GM12878 (cell line): ENCODE measurements around the gene PAXX. TPM values are rescaled to one million over a fixed set of nuclear protein-coding genes. Genes with fewer than 3 reads are reported as not detected.

ENCODE experiments used
- ATAC-seq: fragments of 200-7000 bp; cut with Tn5 transposase; 3 replicates; pipeline ENCODE4 v1.9.1; 2020; ENCODE audit warnings: mild to moderate bottlenecking, moderate library complexity
- BruUV-seq: library from RNA; stranded (reverse); fragments of 400-500 nt; replicated peaks from 2 replicates; lab custom pipeline; 2021; lab: Mats Ljungman, UMichigan
- CTCF ChIA-PET: fragments of 300-600 bp; sonication (Branson Sonifier 250); formaldehyde crosslinking; extraction: SDS; loops from one replicate; lab custom pipeline; 2021; ENCODE audit warnings: inconsistent platforms; lab: Yijun Ruan, JAX
- POLR2A ChIA-PET: fragments of 350-600 bp; formaldehyde crosslinking; extraction: SDS; loops from one replicate; lab custom pipeline; 2021; ENCODE audit warnings: inconsistent platforms; lab: Charles Lee
- RAD21 ChIA-PET: fragments of 300-600 bp; sonication (Branson Sonifier 250); formaldehyde crosslinking; loops from one replicate; lab custom pipeline; 2023; ENCODE audit warnings: antibody characterized with exemption; ENCODE audit not compliant: unreplicated experiment; lab: Charles Lee
- SMC1A ChIA-PET: fragments of 300-600 bp; sonication (Branson Sonifier 250); formaldehyde crosslinking; loops from one replicate; lab custom pipeline; 2023; ENCODE audit not compliant: unreplicated experiment, uncharacterized antibody; lab: Charles Lee
- DNase-seq: peaks from one replicate; pipeline ENCODE4 v3.0.0-alpha.2; 2011; ENCODE audit warnings: low read depth, low spot score
- FAIRE-seq: peaks from 3 replicates; lab custom pipeline; 2011; peaks lifted over from hg19 to GRCh38; lab: Jason Lieb, UNC
- H2AFZ ChIP-seq: 2 replicates; pipeline ENCODE4 v1.6.0; 2011; ENCODE audit warnings: low read depth, low read length, control low read depth; ENCODE audit not compliant: control insufficient read depth
- H3K27ac ChIP-seq: 2 replicates; pipeline ENCODE4 v1.5.1; 2011; ENCODE audit warnings: control low read depth; ENCODE audit not compliant: control insufficient read depth, insufficient read depth
- H3K27me3 ChIP-seq, 2 experiments: replicated peaks in 1 of 2; 2 replicates each; pipeline versions ENCODE4 v1.6.0 to v1.6.1; 2011; ENCODE audit warnings: low read length in 1 of 2; ENCODE audit not compliant: control insufficient read depth in 2 of 2, insufficient read depth in 2 of 2
- H3K36me3 ChIP-seq, 2 experiments: 2 replicates each; pipeline ENCODE4 v1.5.1; 2011; ENCODE audit warnings: low read length in 1 of 2; ENCODE audit not compliant: control insufficient read depth in 2 of 2, insufficient read depth in 2 of 2
- H3K4me1 ChIP-seq: 2 replicates; pipeline ENCODE4 v1.6.1; 2011; ENCODE audit warnings: mild to moderate bottlenecking, low read length, moderate library complexity, mixed read lengths; ENCODE audit not compliant: control insufficient read depth, insufficient read depth
- H3K4me2 ChIP-seq: 2 replicates; pipeline ENCODE4 v1.6.0; 2011; ENCODE audit warnings: control low read depth; ENCODE audit not compliant: control insufficient read depth, insufficient read depth
- H3K4me3 ChIP-seq: fragments of 200-600 bp; sonication (generic); 2 replicates; pipeline ENCODE4 v1.5.1; 2016
- H3K79me2 ChIP-seq: 2 replicates; pipeline ENCODE4 v1.6.0; 2011; ENCODE audit warnings: low read length; ENCODE audit not compliant: control insufficient read depth, insufficient read depth
- H3K9ac ChIP-seq: 2 replicates; pipeline ENCODE4 v1.8.0; 2011; ENCODE audit warnings: low read length, control low read depth, mixed read lengths; ENCODE audit not compliant: control insufficient read depth, insufficient read depth
- H3K9me3 ChIP-seq: replicated peaks from 3 replicates; pipeline ENCODE4 v1.5.1; 2011; ENCODE audit warnings: mild to moderate bottlenecking, low read length; ENCODE audit not compliant: control insufficient read depth, insufficient read depth
- H4K20me1 ChIP-seq: 2 replicates; pipeline ENCODE4 v1.6.0; 2011; ENCODE audit not compliant: control insufficient read depth, insufficient read depth
- FOXM1 ChIP-seq: IDR thresholded peaks from 2 replicates; pipeline ENCODE4 v1.6.1; 2012; ENCODE audit warnings: low read depth, mild to moderate bottlenecking, inconsistent platforms, low read length, moderate library complexity
- HCFC1 ChIP-seq: fragments of 150-350 bp; IDR thresholded peaks from 2 replicates; pipeline ENCODE4 v1.6.1; 2014; ENCODE audit warnings: low read length
- POU2F2 ChIP-seq: IDR thresholded peaks from 3 replicates; pipeline ENCODE4 v1.6.1; 2011; ENCODE audit warnings: low read depth, mild to moderate bottlenecking, low read length, borderline replicate concordance
- RBBP5 ChIP-seq: fragments of 200-600 bp; sonication (generic); conservative IDR thresholded peaks from 2 replicates; pipeline ENCODE4 v1.6.1; 2016
- SUPT20H ChIP-seq: IDR thresholded peaks from 2 replicates; pipeline ENCODE4 v1.6.1; 2011; ENCODE audit warnings: low read depth, mild to moderate bottlenecking, low read length, moderate library complexity, borderline replicate concordance; ENCODE audit not compliant: control insufficient read depth
- TAF1 ChIP-seq: IDR thresholded peaks from 2 replicates; pipeline ENCODE4 v1.6.1; 2011; ENCODE audit warnings: mild to moderate bottlenecking, low read depth, low read length, borderline replicate concordance
- ZNF384 ChIP-seq: IDR thresholded peaks from 2 replicates; pipeline ENCODE4 v1.6.1; 2012; ENCODE audit warnings: low read depth, mild to moderate bottlenecking, low read length, improper control_type of control experiment, borderline replicate concordance
- WGBS: methylation state at CpG from one replicate; pipeline ENCODE4 v1.1.6; 2016; ENCODE audit warnings: low lambda C conversion rate; ENCODE audit not compliant: insufficient replicate concordance, insufficient coverage; ENCODE audit errors: missing lambda C conversion rate; 5-methylcytosine and 5-hydroxymethylcytosine counted together
- in situ Hi-C: fragments of 300-500 bp; cut with MboI; formaldehyde crosslinking; loops from 9 replicates; pipeline ENCODE4 v1.14.3; 2018; ENCODE audit warnings: mixed read lengths
- intact Hi-C: fragments of 100-400 bp; cut with micrococcal nuclease; formaldehyde crosslinking; loops from one replicate; pipeline ENCODE4 v1.14.2; 2022; ENCODE audit not compliant: unreplicated experiment
- polyA plus RNA-seq, 11 experiments: library from polyadenylated mRNA; depleted of rRNA in 4 of 11; unstranded in 6 of 11; stranded (reverse) in 5 of 11; fragments of >200 nt; fragmentation: Nextera tagmentation in 4 of 11; fragmentation: Illumina TruSeq in 1 of 11; extraction: Ambion mirVana in 4 of 11; extraction: Trizol in 1 of 11; gene quantifications; 1 replicate in 1 of 11; 2 replicates in 10 of 11; pipeline versions ENCODE4 v1.2.1 to v1.2.3, GENCODE V29; 2011 to 2016; ENCODE audit warnings: inconsistent platforms in 2 of 11, missing spikeins in 2 of 11, low read depth in 1 of 11
- total RNA-seq, 4 experiments: library from RNA; depleted of rRNA in 3 of 4; stranded (reverse); fragments of >200 nt in 3 of 4; fragmentation: Illumina TruSeq in 1 of 4; extraction: Trizol in 1 of 4; gene quantifications; 2 replicates each; pipeline versions ENCODE4 v1.2.1 to v1.2.3, GENCODE V29; 2013 to 2021
- TF ChIP-seq, protein P1 (sequence below): fragments of 150-350 bp; IDR thresholded peaks from 2 replicates; pipeline ENCODE4 v1.6.1; 2016; ENCODE audit warnings: low read depth, low read length
- TF ChIP-seq, protein P2 (sequence below): fragments of 450-650 bp; conservative IDR thresholded peaks from 2 replicates; pipeline ENCODE4 v1.6.1; 2017; ENCODE audit warnings: mild to moderate bottlenecking, moderate library complexity
- TF ChIP-seq, protein P3 (sequence below): fragments of 450-650 bp; IDR thresholded peaks from 2 replicates; pipeline ENCODE4 v1.6.1; 2016; ENCODE audit warnings: mild to moderate bottlenecking

Gene PAXX
- total and polyA plus RNA-seq, 10 of the 15 experiments (the other 5 are each of a cell fraction or from before 2014, with no cell fraction given), result 0.18 to 60.6 (median 29.5) TPM

DNA sequence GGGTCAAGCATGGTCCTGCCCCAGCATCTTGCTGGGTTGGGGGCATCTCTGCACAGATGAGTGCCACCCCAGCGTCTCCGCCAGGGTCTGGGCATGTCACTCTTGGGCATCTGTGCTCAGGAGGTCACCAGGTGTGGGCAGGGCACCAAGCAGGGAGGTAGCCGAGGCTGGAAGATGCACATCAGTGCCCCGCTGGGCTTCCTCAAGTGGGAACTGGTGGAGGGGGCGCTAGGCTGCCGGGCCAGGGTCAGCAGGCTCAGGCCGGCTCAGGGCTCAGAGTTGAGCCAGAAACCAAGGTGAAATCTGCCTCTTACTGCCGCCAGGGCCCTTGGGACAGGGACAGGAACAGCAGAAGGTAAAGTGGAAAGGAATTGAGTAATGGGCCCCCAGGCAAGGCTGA, 43.7 kb downstream of the PAXX start:
- BruUV-seq, result no TSS peak
- H3K36me3 ChIP-seq, result no peaks in the 10 kb centered on the region
- no peaks in the 10 kb centered on the region for H3K27me3 ChIP-seq
- no peaks in the 10 kb centered on the region for H3K79me2 ChIP-seq
- ChIA-PET POLR2A (interaction anchor here (1.1 to 2.6 kb wide), 4 partner anchors 9 to 246 kb away, joined by 4 to 19 read pairs (median 4); partner anchors contain the start of gene TMEM141), CTCF (interaction anchor here (0.6 to 4.4 kb wide), 39 partner anchors 9 to 328 kb away, joined by 3 to 163 read pairs (median 7); partner anchors contain the start of genes AJM1, CLIC3, FBXW5 and NPDC1), SMC1A (interaction anchor here (0.8 to 5.2 kb wide), 13 partner anchors 13 to 259 kb away, joined by 3 to 77 read pairs (median 5); partner anchors contain the start of gene CLIC3), RAD21 (interaction anchor here (0.9 to 3.8 kb wide), 15 partner anchors 11 to 270 kb away, joined by 3 to 109 read pairs (median 4); partner anchors contain the start of gene TMEM141)
- intact Hi-C loops, result loop anchor here (1.0 to 5.0 kb wide), 3 partner anchors 88 to 249 kb away; partner anchors contain the start of gene PHPT1
- FAIRE-seq (no peak), DNase-seq (no peak), ATAC-seq (no peak)
- H3K4me1 ChIP-seq, result peaks cover 26% of the 10 kb centered on the region
- no peak overlapping the region for H3K4me2 ChIP-seq
- H3K27ac ChIP-seq, result no peak overlapping the region
- no peak overlapping the region for H2AFZ ChIP-seq
- H4K20me1 ChIP-seq, result no peaks in the 10 kb centered on the region
- no peak overlapping the region for H3K4me3 ChIP-seq
- in situ Hi-C loops, result loop anchor here (5.0 kb wide), 2 partner anchors 89 to 239 kb away; partner anchors contain the start of genes C8G and CCDC183
- TF ChIP-seq ZNF384 (no peak), RBBP5 (no peak), HCFC1 (no peak), SUPT20H (no peak), FOXM1 (no peak), TAF1 (no peak), POU2F2 (no peak)
- TF ChIP-seq, protein P1, sequence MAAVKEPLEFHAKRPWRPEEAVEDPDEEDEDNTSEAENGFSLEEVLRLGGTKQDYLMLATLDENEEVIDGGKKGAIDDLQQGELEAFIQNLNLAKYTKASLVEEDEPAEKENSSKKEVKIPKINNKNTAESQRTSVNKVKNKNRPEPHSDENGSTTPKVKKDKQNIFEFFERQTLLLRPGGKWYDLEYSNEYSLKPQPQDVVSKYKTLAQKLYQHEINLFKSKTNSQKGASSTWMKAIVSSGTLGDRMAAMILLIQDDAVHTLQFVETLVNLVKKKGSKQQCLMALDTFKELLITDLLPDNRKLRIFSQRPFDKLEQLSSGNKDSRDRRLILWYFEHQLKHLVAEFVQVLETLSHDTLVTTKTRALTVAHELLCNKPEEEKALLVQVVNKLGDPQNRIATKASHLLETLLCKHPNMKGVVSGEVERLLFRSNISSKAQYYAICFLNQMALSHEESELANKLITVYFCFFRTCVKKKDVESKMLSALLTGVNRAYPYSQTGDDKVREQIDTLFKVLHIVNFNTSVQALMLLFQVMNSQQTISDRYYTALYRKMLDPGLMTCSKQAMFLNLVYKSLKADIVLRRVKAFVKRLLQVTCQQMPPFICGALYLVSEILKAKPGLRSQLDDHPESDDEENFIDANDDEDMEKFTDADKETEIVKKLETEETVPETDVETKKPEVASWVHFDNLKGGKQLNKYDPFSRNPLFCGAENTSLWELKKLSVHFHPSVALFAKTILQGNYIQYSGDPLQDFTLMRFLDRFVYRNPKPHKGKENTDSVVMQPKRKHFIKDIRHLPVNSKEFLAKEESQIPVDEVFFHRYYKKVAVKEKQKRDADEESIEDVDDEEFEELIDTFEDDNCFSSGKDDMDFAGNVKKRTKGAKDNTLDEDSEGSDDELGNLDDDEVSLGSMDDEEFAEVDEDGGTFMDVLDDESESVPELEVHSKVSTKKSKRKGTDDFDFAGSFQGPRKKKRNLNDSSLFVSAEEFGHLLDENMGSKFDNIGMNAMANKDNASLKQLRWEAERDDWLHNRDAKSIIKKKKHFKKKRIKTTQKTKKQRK, result no peak
- TF ChIP-seq, protein P2, sequence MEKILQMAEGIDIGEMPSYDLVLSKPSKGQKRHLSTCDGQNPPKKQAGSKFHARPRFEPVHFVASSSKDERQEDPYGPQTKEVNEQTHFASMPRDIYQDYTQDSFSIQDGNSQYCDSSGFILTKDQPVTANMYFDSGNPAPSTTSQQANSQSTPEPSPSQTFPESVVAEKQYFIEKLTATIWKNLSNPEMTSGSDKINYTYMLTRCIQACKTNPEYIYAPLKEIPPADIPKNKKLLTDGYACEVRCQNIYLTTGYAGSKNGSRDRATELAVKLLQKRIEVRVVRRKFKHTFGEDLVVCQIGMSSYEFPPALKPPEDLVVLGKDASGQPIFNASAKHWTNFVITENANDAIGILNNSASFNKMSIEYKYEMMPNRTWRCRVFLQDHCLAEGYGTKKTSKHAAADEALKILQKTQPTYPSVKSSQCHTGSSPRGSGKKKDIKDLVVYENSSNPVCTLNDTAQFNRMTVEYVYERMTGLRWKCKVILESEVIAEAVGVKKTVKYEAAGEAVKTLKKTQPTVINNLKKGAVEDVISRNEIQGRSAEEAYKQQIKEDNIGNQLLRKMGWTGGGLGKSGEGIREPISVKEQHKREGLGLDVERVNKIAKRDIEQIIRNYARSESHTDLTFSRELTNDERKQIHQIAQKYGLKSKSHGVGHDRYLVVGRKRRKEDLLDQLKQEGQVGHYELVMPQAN, result no peak
- TF ChIP-seq, protein P3, sequence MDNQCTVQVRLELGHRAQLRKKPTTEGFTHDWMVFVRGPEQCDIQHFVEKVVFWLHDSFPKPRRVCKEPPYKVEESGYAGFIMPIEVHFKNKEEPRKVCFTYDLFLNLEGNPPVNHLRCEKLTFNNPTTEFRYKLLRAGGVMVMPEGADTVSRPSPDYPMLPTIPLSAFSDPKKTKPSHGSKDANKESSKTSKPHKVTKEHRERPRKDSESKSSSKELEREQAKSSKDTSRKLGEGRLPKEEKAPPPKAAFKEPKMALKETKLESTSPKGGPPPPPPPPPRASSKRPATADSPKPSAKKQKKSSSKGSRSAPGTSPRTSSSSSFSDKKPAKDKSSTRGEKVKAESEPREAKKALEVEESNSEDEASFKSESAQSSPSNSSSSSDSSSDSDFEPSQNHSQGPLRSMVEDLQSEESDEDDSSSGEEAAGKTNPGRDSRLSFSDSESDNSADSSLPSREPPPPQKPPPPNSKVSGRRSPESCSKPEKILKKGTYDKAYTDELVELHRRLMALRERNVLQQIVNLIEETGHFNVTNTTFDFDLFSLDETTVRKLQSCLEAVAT, result no peak
- 44% methylated on average over 8 of the region's 8 CpGs for WGBS
- no peaks in the 10 kb centered on the region for H3K9me3 ChIP-seq
- H3K9ac ChIP-seq, result no peak overlapping the region
